GM23338 (cell line): ENCODE measurements around the gene BCL2L13. TPM values are rescaled to one million over a fixed set of nuclear protein-coding genes. Genes with fewer than 3 reads are reported as not detected.

Experiments
- ATAC-seq: fragments of 200-7000 bp; cut with Tn5 transposase; 3 replicates; pipeline ENCODE4 v1.9.1; 2020
- DNase-seq: peaks from one replicate; pipeline ENCODE4 v3.0.0-alpha.2; 2015; ENCODE audit warnings: low spot score
- H2AFZ ChIP-seq: fragments of 200-600 bp; sonication (generic); 2 replicates; pipeline ENCODE4 v1.8.0; 2016; ENCODE audit warnings: antibody characterized with exemption, mild to moderate bottlenecking, moderate library complexity
- H3F3A ChIP-seq: fragments of 200-600 bp; sonication (generic); replicated peaks from 2 replicates; pipeline ENCODE4 v1.8.0; 2017; ENCODE audit warnings: antibody characterized with exemption, mixed run types, low read depth
- H3K27ac ChIP-seq: fragments of 200-600 bp; sonication (generic); 2 replicates; pipeline ENCODE4 v1.6.1; 2016; ENCODE audit warnings: low read depth
- H3K27me3 ChIP-seq: fragments of 200-600 bp; sonication (generic); 2 replicates; pipeline ENCODE4 v1.8.0; 2016; ENCODE audit warnings: mild to moderate bottlenecking, mixed run types, moderate library complexity; ENCODE audit not compliant: insufficient read depth
- H3K36me3 ChIP-seq: fragments of 200-600 bp; sonication (generic); 2 replicates; pipeline ENCODE4 v1.8.0; 2016; ENCODE audit warnings: mild to moderate bottlenecking; ENCODE audit not compliant: insufficient read depth
- H3K4me1 ChIP-seq: fragments of 200-600 bp; sonication (generic); 2 replicates; pipeline ENCODE4 v1.8.0; 2016; ENCODE audit warnings: mild to moderate bottlenecking, moderate library complexity; ENCODE audit not compliant: insufficient read depth
- H3K4me2 ChIP-seq: fragments of 200-600 bp; sonication (generic); 2 replicates; pipeline ENCODE4 v1.7.1; 2017; ENCODE audit warnings: mixed run types
- H3K4me3 ChIP-seq: fragments of 200-600 bp; sonication (generic); 2 replicates; pipeline ENCODE4 v1.6.1; 2016; ENCODE audit warnings: mixed run types
- H3K79me2 ChIP-seq: fragments of 200-600 bp; sonication (generic); replicated peaks from 2 replicates; pipeline ENCODE4 v1.8.0; 2017; ENCODE audit warnings: mild to moderate bottlenecking; ENCODE audit not compliant: insufficient read depth
- H3K9me2 ChIP-seq: fragments of 200-600 bp; sonication (generic); 2 replicates; pipeline ENCODE4 v1.8.0; 2017; ENCODE audit not compliant: insufficient read depth
- H4K20me1 ChIP-seq: fragments of 200-600 bp; sonication (generic); replicated peaks from 2 replicates; pipeline ENCODE4 v1.8.0; 2017; ENCODE audit warnings: mild to moderate bottlenecking; ENCODE audit not compliant: insufficient read depth
- H3K27ac Mint-ChIP-seq: 2 replicates; pipeline ENCODE4 v1.8.0; 2020; ENCODE audit warnings: inconsistent platforms, mild to moderate bottlenecking, moderate library complexity, mixed read lengths
- H3K27me3 Mint-ChIP-seq: 3 replicates; pipeline ENCODE4 v1.8.0; 2022; ENCODE audit warnings: low read depth, mild to moderate bottlenecking, moderate library complexity, mixed read lengths, inconsistent platforms; ENCODE audit not compliant: insufficient read depth, poor library complexity
- H3K36me3 Mint-ChIP-seq: 3 replicates; pipeline ENCODE4 v1.8.0; 2021; ENCODE audit warnings: low read depth, mild to moderate bottlenecking, inconsistent platforms, moderate library complexity, mixed read lengths
- H3K4me1 Mint-ChIP-seq: 3 replicates; pipeline ENCODE4 v1.8.0; 2020; ENCODE audit warnings: mild to moderate bottlenecking, inconsistent platforms, mixed read lengths
- H3K4me3 Mint-ChIP-seq: 3 replicates; pipeline ENCODE4 v1.8.0; 2021; ENCODE audit warnings: moderate library complexity, mild to moderate bottlenecking, inconsistent platforms, mixed read lengths
- H3K9me3 Mint-ChIP-seq: 3 replicates; pipeline ENCODE4 v1.8.0; 2020; ENCODE audit warnings: moderate library complexity, mild to moderate bottlenecking, inconsistent platforms, mixed read lengths
- CREB1 ChIP-seq: fragments of 250-450 bp; sonication (Bioruptor Pico); IDR thresholded peaks from 2 replicates; pipeline ENCODE4 v1.5.0; 2020; ENCODE audit warnings: low read depth, mild to moderate bottlenecking, moderate library complexity
- EZH2phosphoT487 ChIP-seq: fragments of 200-600 bp; sonication (generic); IDR thresholded peaks from one replicate; pipeline ENCODE4 v1.8.1; 2018; ENCODE audit warnings: antibody characterized with exemption; ENCODE audit not compliant: unreplicated experiment
- NANOG ChIP-seq: IDR thresholded peaks from 2 replicates; pipeline ENCODE4 v1.6.1; 2016; ENCODE audit warnings: antibody characterized with exemption, borderline replicate concordance
- POLR2AphosphoS5 ChIP-seq: IDR thresholded peaks from 2 replicates; pipeline ENCODE4 v1.6.1; 2016; ENCODE audit warnings: antibody characterized with exemption, low read depth
- STAT1 ChIP-seq: IDR thresholded peaks from one replicate; pipeline ENCODE4 v1.6.1; 2016; ENCODE audit warnings: antibody characterized with exemption; ENCODE audit not compliant: unreplicated experiment
- long read RNA-seq: library from polyadenylated mRNA; unstranded; transcript quantifications from one replicate; pipeline ENCODE4 v2.0.0, GENCODE V29; 2020; ENCODE audit not compliant: unreplicated experiment
- polyA plus RNA-seq: library from polyadenylated mRNA; unstranded; fragments of >200 nt; fragmentation: Nextera tagmentation; extraction: Ambion mirVana; gene quantifications from 2 replicates; pipeline ENCODE4 v1.2.1, GENCODE V29; 2016
- total RNA-seq: library from RNA; depleted of rRNA; stranded (reverse); fragments of >200 nt; shearing (Covaris generic); gene quantifications from 2 replicates; pipeline ENCODE4 v1.2.3, GENCODE V29; 2014; rRNA removed
- TF ChIP-seq, protein P1 (sequence below): fragments of 250-450 bp; sonication (Bioruptor Pico); IDR thresholded peaks from 2 replicates; pipeline ENCODE4 v1.5.0; 2020; ENCODE audit warnings: mild to moderate bottlenecking, moderate library complexity
- TF ChIP-seq, protein P2 (sequence below): IDR thresholded peaks from one replicate; pipeline ENCODE4 v1.6.1; 2018; ENCODE audit warnings: antibody characterized with exemption; ENCODE audit not compliant: unreplicated experiment
- TF ChIP-seq, protein P3 (sequence below): IDR thresholded peaks from 2 replicates; pipeline ENCODE4 v1.6.1; 2016; ENCODE audit warnings: antibody characterized with exemption

BCL2L13 gene, protein sequence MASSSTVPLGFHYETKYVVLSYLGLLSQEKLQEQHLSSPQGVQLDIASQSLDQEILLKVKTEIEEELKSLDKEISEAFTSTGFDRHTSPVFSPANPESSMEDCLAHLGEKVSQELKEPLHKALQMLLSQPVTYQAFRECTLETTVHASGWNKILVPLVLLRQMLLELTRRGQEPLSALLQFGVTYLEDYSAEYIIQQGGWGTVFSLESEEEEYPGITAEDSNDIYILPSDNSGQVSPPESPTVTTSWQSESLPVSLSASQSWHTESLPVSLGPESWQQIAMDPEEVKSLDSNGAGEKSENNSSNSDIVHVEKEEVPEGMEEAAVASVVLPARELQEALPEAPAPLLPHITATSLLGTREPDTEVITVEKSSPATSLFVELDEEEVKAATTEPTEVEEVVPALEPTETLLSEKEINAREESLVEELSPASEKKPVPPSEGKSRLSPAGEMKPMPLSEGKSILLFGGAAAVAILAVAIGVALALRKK
- total RNA-seq (29.7 and 32.3 TPM in 2 replicates), polyA plus RNA-seq (21.3 and 22.4 TPM in 2 replicates)
- long read RNA-seq, transcript BCL2L13-211 (6 exons, 2,112 nt) = major isoform, 5 of 10 reads
- long read RNA-seq, partial matches to known transcripts = 2 of 10 reads
- long read RNA-seq, other reads (novel, unspliced or antisense) = 2 of 10 reads

DNA sequence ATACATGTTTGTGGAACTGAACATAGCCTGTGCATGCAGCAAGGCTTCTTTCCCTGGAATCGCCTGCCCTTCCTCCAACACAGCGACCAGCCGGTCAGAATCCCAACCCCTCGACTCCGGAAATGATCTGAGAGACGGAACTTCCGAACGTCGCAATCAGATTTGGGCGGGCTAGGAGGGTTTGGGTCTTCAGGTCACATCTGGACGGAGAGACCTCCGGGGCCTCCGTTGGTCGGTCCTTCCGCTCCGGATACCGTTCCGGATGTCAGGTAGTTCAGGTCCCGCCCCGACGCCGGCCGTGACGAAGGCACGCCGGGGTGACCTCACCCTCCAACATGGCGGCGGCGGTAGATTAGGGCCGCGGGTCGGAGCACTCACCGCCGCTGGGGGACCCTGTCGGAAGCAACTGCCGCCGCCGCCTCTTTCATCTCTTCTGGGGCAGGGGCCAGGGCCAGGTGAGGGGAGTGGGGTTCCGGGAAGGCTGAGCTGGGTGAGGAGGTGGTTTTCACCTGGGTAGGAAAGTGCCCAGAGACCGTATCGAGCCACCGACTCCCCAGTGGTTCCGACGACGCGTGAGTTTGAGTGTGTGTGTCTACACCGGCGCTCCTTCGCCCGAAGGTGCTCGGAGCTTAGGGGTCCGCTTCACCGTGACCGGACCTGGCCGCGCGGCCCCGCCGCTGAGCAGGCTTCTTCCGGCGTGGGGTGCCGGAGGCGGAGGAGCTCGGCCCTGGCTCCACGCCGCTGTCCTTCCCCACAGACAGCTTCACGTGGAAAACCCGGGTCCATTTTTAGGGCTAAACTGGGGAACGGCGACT lies at the start of gene BCL2L13:
Gene BCL2L13 (plus strand): TSS at position 326 of the 815 bp plus-strand sequence. CDS start 16,955 bp downstream, outside the sequence.
- peak within 1 kb of the TSS; percentile 95 for H3K27ac Mint-ChIP-seq
- peak within 1 kb of the TSS; percentile 95 for H3K4me3 Mint-ChIP-seq
- Histone ChIP-seq H3K79me2 (peaks cover 31% of the 10 kb centered on the region), H3K27ac (peak within 1 kb of the TSS; percentile 98), H3K9me2 (no peaks in the 10 kb centered on the region), H2AFZ (peak within 1 kb of the TSS; percentile 84), H3K4me3 (peak within 1 kb of the TSS; percentile 79), H3K36me3 (0 out of 2 replicates have a peak, but pooled peaks cover 5% of the 10 kb centered on the region), H3K27me3 (no peaks in the 10 kb centered on the region), H3K4me1 (peaks cover 4% of the 10 kb centered on the region), H4K20me1 (no peaks in the 10 kb centered on the region), H3F3A (peaks cover 13% of the 10 kb centered on the region; the same call in 1 of the 2 replicates), H3K4me2 (peak within 1 kb of the TSS; percentile 85)
- DNase-seq (peak; percentile 98), ATAC-seq (peak; percentile 95)
- peaks cover 4% of the 10 kb centered on the region for H3K27me3 Mint-ChIP-seq
- peaks cover 26% of the 10 kb centered on the region for H3K36me3 Mint-ChIP-seq
- peaks cover 5% of the 10 kb centered on the region; the same call in 1 of the 3 replicates for H3K9me3 Mint-ChIP-seq
- TF ChIP-seq CREB1 (peak; percentile 92), STAT1 (no peak), POLR2AphosphoS5 (peak; percentile 93), NANOG (no peak), EZH2phosphoT487 (no peak)
- TF ChIP-seq, protein P1, sequence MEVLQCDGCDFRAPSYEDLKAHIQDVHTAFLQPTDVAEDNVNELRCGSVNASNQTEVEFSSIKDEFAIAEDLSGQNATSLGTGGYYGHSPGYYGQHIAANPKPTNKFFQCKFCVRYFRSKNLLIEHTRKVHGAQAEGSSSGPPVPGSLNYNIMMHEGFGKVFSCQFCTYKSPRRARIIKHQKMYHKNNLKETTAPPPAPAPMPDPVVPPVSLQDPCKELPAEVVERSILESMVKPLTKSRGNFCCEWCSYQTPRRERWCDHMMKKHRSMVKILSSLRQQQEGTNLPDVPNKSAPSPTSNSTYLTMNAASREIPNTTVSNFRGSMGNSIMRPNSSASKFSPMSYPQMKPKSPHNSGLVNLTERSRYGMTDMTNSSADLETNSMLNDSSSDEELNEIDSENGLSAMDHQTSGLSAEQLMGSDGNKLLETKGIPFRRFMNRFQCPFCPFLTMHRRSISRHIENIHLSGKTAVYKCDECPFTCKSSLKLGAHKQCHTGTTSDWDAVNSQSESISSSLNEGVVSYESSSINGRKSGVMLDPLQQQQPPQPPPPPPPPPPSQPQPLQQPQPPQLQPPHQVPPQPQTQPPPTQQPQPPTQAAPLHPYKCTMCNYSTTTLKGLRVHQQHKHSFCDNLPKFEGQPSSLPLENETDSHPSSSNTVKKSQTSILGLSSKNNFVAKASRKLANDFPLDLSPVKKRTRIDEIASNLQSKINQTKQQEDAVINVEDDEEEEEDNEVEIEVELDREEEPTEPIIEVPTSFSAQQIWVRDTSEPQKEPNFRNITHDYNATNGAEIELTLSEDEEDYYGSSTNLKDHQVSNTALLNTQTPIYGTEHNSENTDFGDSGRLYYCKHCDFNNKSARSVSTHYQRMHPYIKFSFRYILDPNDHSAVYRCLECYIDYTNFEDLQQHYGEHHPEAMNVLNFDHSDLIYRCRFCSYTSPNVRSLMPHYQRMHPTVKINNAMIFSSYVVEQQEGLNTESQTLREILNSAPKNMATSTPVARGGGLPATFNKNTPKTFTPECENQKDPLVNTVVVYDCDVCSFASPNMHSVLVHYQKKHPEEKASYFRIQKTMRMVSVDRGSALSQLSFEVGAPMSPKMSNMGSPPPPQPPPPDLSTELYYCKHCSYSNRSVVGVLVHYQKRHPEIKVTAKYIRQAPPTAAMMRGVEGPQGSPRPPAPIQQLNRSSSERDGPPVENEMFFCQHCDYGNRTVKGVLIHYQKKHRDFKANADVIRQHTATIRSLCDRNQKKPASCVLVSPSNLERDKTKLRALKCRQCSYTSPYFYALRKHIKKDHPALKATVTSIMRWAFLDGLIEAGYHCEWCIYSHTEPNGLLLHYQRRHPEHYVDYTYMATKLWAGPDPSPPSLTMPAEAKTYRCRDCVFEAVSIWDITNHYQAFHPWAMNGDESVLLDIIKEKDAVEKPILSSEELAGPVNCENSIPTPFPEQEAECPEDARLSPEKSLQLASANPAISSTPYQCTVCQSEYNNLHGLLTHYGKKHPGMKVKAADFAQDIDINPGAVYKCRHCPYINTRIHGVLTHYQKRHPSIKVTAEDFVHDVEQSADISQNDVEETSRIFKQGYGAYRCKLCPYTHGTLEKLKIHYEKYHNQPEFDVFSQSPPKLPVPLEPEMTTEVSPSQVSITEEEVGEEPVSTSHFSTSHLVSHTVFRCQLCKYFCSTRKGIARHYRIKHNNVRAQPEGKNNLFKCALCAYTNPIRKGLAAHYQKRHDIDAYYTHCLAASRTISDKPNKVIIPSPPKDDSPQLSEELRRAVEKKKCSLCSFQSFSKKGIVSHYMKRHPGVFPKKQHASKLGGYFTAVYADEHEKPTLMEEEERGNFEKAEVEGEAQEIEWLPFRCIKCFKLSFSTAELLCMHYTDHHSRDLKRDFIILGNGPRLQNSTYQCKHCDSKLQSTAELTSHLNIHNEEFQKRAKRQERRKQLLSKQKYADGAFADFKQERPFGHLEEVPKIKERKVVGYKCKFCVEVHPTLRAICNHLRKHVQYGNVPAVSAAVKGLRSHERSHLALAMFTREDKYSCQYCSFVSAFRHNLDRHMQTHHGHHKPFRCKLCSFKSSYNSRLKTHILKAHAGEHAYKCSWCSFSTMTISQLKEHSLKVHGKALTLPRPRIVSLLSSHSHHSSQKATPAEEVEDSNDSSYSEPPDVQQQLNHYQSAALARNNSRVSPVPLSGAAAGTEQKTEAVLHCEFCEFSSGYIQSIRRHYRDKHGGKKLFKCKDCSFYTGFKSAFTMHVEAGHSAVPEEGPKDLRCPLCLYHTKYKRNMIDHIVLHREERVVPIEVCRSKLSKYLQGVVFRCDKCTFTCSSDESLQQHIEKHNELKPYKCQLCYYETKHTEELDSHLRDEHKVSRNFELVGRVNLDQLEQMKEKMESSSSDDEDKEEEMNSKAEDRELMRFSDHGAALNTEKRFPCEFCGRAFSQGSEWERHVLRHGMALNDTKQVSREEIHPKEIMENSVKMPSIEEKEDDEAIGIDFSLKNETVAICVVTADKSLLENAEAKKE = no peak
- TF ChIP-seq, protein P2, sequence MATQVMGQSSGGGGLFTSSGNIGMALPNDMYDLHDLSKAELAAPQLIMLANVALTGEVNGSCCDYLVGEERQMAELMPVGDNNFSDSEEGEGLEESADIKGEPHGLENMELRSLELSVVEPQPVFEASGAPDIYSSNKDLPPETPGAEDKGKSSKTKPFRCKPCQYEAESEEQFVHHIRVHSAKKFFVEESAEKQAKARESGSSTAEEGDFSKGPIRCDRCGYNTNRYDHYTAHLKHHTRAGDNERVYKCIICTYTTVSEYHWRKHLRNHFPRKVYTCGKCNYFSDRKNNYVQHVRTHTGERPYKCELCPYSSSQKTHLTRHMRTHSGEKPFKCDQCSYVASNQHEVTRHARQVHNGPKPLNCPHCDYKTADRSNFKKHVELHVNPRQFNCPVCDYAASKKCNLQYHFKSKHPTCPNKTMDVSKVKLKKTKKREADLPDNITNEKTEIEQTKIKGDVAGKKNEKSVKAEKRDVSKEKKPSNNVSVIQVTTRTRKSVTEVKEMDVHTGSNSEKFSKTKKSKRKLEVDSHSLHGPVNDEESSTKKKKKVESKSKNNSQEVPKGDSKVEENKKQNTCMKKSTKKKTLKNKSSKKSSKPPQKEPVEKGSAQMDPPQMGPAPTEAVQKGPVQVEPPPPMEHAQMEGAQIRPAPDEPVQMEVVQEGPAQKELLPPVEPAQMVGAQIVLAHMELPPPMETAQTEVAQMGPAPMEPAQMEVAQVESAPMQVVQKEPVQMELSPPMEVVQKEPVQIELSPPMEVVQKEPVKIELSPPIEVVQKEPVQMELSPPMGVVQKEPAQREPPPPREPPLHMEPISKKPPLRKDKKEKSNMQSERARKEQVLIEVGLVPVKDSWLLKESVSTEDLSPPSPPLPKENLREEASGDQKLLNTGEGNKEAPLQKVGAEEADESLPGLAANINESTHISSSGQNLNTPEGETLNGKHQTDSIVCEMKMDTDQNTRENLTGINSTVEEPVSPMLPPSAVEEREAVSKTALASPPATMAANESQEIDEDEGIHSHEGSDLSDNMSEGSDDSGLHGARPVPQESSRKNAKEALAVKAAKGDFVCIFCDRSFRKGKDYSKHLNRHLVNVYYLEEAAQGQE = peak; percentile 33
- TF ChIP-seq, protein P3, sequence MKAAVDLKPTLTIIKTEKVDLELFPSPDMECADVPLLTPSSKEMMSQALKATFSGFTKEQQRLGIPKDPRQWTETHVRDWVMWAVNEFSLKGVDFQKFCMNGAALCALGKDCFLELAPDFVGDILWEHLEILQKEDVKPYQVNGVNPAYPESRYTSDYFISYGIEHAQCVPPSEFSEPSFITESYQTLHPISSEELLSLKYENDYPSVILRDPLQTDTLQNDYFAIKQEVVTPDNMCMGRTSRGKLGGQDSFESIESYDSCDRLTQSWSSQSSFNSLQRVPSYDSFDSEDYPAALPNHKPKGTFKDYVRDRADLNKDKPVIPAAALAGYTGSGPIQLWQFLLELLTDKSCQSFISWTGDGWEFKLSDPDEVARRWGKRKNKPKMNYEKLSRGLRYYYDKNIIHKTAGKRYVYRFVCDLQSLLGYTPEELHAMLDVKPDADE = peak; percentile 56; the same call in 1 of the 2 replicates
- H3K4me1 Mint-ChIP-seq = peaks cover 5% of the 10 kb centered on the region
